SJSA1 (cell line): ENCODE data around the gene PHLDA2. TPM values are rescaled to one million over a fixed set of nuclear protein-coding genes. Genes with fewer than 3 reads are reported as not detected.

ENCODE experiments used
- DNase-seq, 2 experiments: peaks; one replicate each; pipeline ENCODE4 v3.0.0-alpha.2; 2015 to 2020; ENCODE audit warnings: low spot score in 2 of 2, low read depth in 1 of 2
- H3K27ac ChIP-seq: fragments of 250-450 bp; sonication (Bioruptor Pico); 2 replicates; pipeline ENCODE4 v1.5.1; 2020; ENCODE audit warnings: mild to moderate bottlenecking, moderate library complexity
- H3K27me3 ChIP-seq: fragments of 250-450 bp; sonication (Bioruptor Pico); replicated peaks from 2 replicates; pipeline ENCODE4 v1.5.1; 2020; ENCODE audit warnings: mild to moderate bottlenecking, moderate library complexity
- H3K36me3 ChIP-seq: fragments of 250-450 bp; sonication (Bioruptor Pico); 2 replicates; pipeline ENCODE4 v1.5.1; 2020; ENCODE audit warnings: mild to moderate bottlenecking
- H3K4me1 ChIP-seq: fragments of 250-450 bp; sonication (Bioruptor Pico); replicated peaks from 2 replicates; pipeline ENCODE4 v1.6.1; 2021; ENCODE audit warnings: mild to moderate bottlenecking
- H3K4me3 ChIP-seq: fragments of 250-450 bp; sonication (Bioruptor Pico); 2 replicates; pipeline ENCODE4 v1.5.1; 2020; ENCODE audit warnings: mild to moderate bottlenecking
- H3K9me3 ChIP-seq: fragments of 250-450 bp; sonication (Bioruptor Pico); replicated peaks from 2 replicates; pipeline ENCODE4 v1.5.1; 2020; ENCODE audit warnings: mild to moderate bottlenecking
- total RNA-seq: library from RNA; depleted of rRNA; stranded (reverse); fragments of >200 nt; shearing (Covaris generic); gene quantifications from 2 replicates; pipeline ENCODE4 v1.2.3, GENCODE V29; 2014

The PHLDA2 gene
- total RNA-seq, 1 experiment from 2014 or later, result 28.0 TPM

- DNase-seq, result no peak
- Histone ChIP-seq H3K9me3 (no peaks in the 10 kb centered on the region; the same call in 1 of the 2 replicates), H3K4me3 (no peak overlapping the region), H3K27me3 (no peaks in the 10 kb centered on the region), H3K36me3 (peaks cover 98% of the 10 kb centered on the region), H3K4me1 (peaks cover 41% of the 10 kb centered on the region), H3K27ac (no peak overlapping the region)
Measured at GRCh38 chr11:2954263-2954662, 25.0 kb upstream of the PHLDA2 start.

GRCh38 chr11:2952290-2952689 lies 23.1 kb upstream of the PHLDA2 start:
- H3K27me3 ChIP-seq, result no peaks in the 10 kb centered on the region
- H3K4me3 ChIP-seq, result no peak overlapping the region
- no peaks in the 10 kb centered on the region; the same call in 1 of the 2 replicates for H3K9me3 ChIP-seq
- peaks cover 41% of the 10 kb centered on the region for H3K4me1 ChIP-seq
- peak overlapping the region; percentile 81 for H3K27ac ChIP-seq
- no peak for DNase-seq
- H3K36me3 ChIP-seq, result peaks cover 98% of the 10 kb centered on the region

DNA sequence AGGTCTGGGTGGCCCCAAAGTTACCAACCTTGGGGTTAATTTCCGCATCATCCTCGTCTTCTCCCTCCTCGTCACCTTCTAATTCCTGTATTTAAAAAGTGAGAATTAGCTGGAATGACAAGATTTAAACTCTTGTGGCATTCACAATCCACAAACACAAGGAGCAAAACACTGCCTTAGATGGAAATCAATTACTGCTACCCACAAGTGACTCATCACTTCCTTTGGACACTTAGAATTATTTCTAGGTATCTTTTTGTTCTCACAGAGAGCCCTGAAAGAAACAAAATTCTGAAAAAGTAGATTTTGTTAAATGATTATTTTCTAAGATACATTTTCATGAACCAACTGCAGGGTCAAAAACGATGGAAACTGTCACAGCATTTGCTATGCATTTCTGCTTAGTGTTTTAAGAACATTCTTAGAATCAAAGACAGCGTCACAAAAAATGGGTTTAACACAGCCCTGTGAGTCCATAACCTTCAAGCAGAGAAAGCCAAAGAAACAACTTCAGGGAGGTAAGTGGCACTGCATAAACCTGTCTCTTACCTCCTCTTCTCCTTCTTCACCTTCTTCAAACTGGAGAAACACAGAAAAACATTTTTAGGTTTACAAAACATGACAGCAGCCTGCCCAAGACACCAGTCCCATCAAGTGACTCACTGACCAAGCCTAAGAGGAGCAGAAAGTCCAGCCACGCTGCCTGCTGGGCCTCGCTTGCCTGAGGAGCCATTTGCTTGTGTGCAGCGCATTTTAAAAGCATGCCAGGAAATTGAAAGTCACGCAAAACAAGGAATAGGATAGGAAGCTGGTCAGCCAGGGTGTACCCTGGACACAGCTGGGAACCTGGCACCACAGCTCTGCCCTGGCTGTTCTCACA lies 22.3 kb upstream of the PHLDA2 start:
- Histone ChIP-seq H3K4me1 (peaks cover 45% of the 10 kb centered on the region), H3K27me3 (no peaks in the 10 kb centered on the region), H3K4me3 (no peak overlapping the region), H3K27ac (peak overlapping the region; percentile 81), H3K36me3 (peaks cover 98% of the 10 kb centered on the region), H3K9me3 (no peaks in the 10 kb centered on the region; the same call in 1 of the 2 replicates)
- DNase-seq, result peak; percentile 82 to 85

GRCh38 chr11:2950825-2951224 lies 21.6 kb upstream of the PHLDA2 start:
- Histone ChIP-seq H3K27ac (peak overlapping the region; percentile 81), H3K27me3 (no peaks in the 10 kb centered on the region), H3K4me3 (no peak overlapping the region), H3K9me3 (no peaks in the 10 kb centered on the region; the same call in 1 of the 2 replicates), H3K36me3 (peaks cover 98% of the 10 kb centered on the region), H3K4me1 (peaks cover 51% of the 10 kb centered on the region)
- DNase-seq, result no peak

DNA sequence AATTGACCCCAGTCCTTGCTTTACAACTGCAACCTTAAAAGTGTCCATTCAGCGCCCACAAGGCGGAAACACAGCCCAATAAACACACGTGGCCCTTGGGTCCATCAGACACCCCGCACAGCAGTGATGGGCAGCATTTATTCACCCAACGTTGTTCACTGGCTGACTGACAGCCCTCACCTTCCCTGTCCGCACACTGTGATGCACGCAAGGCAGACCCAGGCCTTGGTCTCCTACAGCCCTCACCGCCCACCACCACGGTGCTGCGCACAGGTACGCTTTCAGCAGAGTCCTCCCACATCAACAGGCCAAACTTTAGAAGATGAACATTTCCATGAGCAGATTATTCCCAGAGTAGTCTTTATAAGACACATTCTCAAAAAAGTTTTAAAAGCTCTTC lies 20.7 kb upstream of the PHLDA2 start:
- H3K27me3 ChIP-seq, result no peaks in the 10 kb centered on the region
- no peak overlapping the region for H3K4me3 ChIP-seq
- peaks cover 98% of the 10 kb centered on the region for H3K36me3 ChIP-seq
- DNase-seq, result no peak
- no peaks in the 10 kb centered on the region; the same call in 1 of the 2 replicates for H3K9me3 ChIP-seq
- H3K4me1 ChIP-seq, result peaks cover 60% of the 10 kb centered on the region
- 0 out of 2 replicates have a peak overlapping the region, but pooled peaks have one; percentile 81 for H3K27ac ChIP-seq

GRCh38 chr11:2947744-2948143 lies 18.5 kb upstream of the PHLDA2 start:
- peaks cover 52% of the 10 kb centered on the region for H3K4me1 ChIP-seq
- H3K4me3 ChIP-seq, result no peak overlapping the region
- H3K27ac ChIP-seq, result no peak overlapping the region

DNA sequence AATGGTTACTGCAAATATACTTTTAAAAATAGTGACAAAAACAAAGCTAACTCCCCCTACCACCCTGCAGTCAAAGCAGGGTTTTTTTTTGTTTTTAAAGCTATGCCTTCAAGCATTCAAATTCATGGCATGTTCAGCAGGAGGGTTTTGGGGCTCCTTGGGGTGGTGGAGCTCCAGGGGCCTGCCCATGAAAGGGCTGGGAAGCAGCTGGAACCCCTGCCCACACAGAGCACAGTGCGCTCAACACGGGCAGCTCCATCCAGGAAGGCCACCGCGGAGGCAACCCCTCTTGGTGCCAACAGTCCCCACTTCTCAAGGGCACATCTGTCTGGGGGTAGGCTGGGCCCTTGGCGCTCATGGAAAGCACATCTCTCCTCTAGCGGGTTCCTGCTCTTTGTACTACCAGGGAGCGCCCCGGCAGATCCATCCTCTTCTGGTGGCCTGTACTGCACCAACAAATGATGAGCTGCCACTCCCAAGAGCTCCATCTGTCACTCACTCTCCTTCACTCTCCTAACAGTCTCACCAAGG lies 16.6 kb upstream of the PHLDA2 start:
- Histone ChIP-seq H3K27ac (no peak overlapping the region; the same call in 1 of the 2 replicates), H3K27me3 (no peaks in the 10 kb centered on the region), H3K9me3 (no peaks in the 10 kb centered on the region), H3K4me3 (no peak overlapping the region), H3K4me1 (peaks cover 42% of the 10 kb centered on the region), H3K36me3 (peaks cover 89% of the 10 kb centered on the region)
- no peak for DNase-seq

More at GRCh38 chr11:2947744-2948143, 18.5 kb upstream of the PHLDA2 start:
- Histone ChIP-seq H3K36me3 (peaks cover 98% of the 10 kb centered on the region), H3K27me3 (no peaks in the 10 kb centered on the region), H3K9me3 (no peaks in the 10 kb centered on the region)
- no peak for DNase-seq

GRCh38 chr11:2945031-2945756 lies 16.0 kb upstream of the PHLDA2 start:
- H3K9me3 ChIP-seq, result peaks cover 1% of the 10 kb centered on the region; the same call in 1 of the 2 replicates
- H3K36me3 ChIP-seq, result peaks cover 88% of the 10 kb centered on the region
- no peak overlapping the region for H3K4me3 ChIP-seq
- H3K27me3 ChIP-seq, result no peaks in the 10 kb centered on the region
- no peak overlapping the region; the same call in 1 of the 2 replicates for H3K27ac ChIP-seq
- peak; percentile 78 to 93 for DNase-seq
- peaks cover 42% of the 10 kb centered on the region for H3K4me1 ChIP-seq

GRCh38 chr11:2944530-2944929 lies 15.3 kb upstream of the PHLDA2 start:
- peaks cover 40% of the 10 kb centered on the region for H3K4me1 ChIP-seq
- H3K27ac ChIP-seq, result no peak overlapping the region
- H3K9me3 ChIP-seq, result peaks cover 8% of the 10 kb centered on the region
- H3K27me3 ChIP-seq, result no peaks in the 10 kb centered on the region
- no peak overlapping the region for H3K4me3 ChIP-seq
- no peak for DNase-seq
- peaks cover 88% of the 10 kb centered on the region for H3K36me3 ChIP-seq

DNA sequence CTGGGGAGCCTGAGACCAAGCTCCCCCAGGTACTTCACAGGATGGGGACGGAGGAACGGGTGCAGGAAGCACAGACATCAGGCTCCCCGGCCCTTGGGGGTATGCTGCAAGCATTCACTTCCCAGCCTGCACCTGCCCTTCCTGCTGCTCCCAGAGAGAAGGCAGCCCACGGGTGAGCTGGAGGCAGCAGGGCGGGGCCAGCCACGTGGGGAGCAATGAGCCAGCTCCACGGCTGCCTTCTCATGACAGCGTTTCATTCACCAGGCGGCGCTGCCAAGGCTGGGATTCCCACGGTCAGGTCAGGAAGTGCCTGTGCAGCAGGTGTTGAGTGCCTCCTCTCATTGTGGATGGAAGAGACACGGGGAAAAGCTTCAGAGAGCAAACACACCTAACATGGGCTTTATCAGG lies 14.5 kb upstream of the PHLDA2 start:
- Histone ChIP-seq H3K36me3 (peaks cover 86% of the 10 kb centered on the region), H3K4me1 (peaks cover 40% of the 10 kb centered on the region), H3K27me3 (no peaks in the 10 kb centered on the region), H3K9me3 (peaks cover 15% of the 10 kb centered on the region), H3K27ac (no peak overlapping the region), H3K4me3 (no peak overlapping the region)
- no peak for DNase-seq

DNA sequence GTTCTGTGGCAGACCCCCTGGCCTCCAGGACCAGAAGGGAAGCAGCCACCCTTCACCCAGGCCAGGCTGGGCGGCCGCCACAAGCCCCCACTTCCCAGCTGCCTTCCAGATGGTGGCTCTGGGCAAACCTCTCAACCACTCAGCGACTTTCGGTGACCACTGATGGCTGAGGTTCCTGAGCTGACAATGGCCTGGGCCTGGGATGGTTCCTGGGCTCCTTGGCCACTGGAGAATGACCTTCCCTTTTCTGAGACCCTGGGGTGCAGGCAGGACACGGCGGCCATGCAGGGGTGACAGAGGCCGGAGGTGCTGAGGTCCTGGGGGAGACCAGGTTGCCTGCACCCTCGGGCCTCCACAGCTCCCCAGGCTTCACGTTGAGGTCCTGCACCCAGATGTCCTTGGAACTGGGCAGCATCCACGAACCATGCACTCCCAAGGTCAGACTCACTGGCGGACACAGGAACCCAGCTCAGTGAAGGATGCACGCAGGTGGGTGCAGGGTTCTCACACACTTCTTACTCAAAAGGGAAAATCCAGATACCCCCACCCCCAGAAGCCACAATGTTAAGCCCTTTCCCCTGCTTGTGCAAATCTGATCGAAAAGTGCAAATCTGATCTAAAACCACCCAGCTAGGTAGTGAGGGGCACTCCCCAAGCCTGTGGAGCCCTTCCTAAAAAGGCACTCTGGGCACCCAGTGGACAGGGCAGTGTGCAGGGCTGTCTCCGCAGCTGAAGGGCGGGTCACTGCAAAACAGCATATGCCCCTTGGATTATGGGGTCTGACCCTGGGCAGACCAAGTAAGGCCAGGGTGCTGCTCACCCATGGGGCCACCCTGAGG lies 13.9 kb upstream of the PHLDA2 start:
- no peak for DNase-seq
- H3K4me1 ChIP-seq, result peaks cover 40% of the 10 kb centered on the region
- H3K36me3 ChIP-seq, result peaks cover 79% of the 10 kb centered on the region
- no peak overlapping the region for H3K4me3 ChIP-seq
- H3K27me3 ChIP-seq, result no peaks in the 10 kb centered on the region
- H3K9me3 ChIP-seq, result peaks cover 15% of the 10 kb centered on the region
- no peak overlapping the region for H3K27ac ChIP-seq

DNA sequence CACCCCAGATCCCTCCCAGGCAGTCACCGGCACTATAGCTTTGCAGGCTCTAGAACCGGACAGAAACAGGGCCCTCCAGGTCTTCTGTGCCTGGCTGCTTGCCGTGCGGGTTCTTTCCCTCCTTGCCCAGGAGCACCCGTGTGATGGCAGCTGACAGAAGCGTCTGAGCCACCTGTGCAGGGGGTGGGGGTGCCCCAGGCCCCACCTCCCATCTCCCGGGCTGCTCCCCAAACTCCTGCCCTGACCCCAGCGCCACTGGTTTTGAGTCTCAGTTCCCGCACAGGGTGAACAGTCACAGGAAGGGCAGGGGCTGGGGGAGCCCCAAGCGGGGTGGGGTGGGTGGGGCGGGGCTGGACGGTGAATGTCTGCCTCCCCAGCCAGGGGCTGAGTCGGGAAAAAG lies 13.2 kb upstream of the PHLDA2 start:
- Histone ChIP-seq H3K4me3 (no peak overlapping the region), H3K4me1 (peaks cover 40% of the 10 kb centered on the region), H3K9me3 (peaks cover 16% of the 10 kb centered on the region), H3K27ac (no peak overlapping the region), H3K36me3 (peaks cover 73% of the 10 kb centered on the region), H3K27me3 (no peaks in the 10 kb centered on the region)
- no peak for DNase-seq
